ENCODE results near the gene GUCY1A2. TPM values are rescaled to one million over a fixed set of nuclear protein-coding genes. Genes with fewer than 3 reads are reported as not detected.

Gene GUCY1A2
- total RNA-seq, 1 experiment from 2014 or later = 0.10 TPM

DNA sequence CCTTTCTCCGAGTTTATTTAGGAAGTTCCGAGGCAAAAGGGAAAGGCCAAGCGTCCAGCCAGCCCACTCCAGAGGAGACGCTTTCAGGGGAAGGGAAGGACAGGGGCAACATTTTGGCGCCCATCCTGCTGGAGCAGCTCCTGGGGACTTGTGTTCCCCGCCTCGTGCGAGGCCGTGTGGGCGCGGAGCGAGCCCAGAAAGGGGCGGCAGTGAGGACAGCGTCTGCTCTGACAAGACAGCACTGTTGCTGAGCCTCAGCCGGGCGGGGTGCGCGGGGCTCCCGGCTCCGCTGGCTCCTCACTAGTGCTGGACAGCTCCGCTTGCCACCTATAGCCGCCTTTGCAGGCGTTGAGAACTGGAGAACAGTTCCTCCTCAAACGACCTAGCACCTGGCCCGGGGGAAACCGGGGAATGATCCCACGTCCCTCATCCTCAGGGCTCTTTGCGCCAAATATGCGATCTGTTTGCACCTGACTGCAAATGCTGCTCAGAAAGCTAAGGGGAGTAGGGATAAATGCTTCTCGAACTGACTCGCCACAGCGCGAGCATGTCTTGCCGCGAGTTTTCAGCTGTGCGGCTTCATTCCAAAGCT lies 722 bp upstream of the GUCY1A2 start:
- Histone ChIP-seq H3K4me1 (ENCODE audit: control insufficient read depth in 1 of 2, insufficient read depth in 2 of 2, low read length in 2 of 2) (no peaks in the 10 kb centered on the region), H4K20me1 (ENCODE audit: insufficient read depth) (no peaks in the 10 kb centered on the region), H3K4me3 (replicated peaks in 1 of 2; ENCODE audit: low read depth in 1 of 2, low read length in 2 of 2) (no peak overlapping the region), H3K9me2 (ENCODE audit: insufficient read depth) (no peaks in the 10 kb centered on the region), H3K9ac (ENCODE audit: low read length) (no peak overlapping the region), H3K36me3 (ENCODE audit: control insufficient read depth in 1 of 2, insufficient read depth in 2 of 2, low read length in 2 of 2) (no peaks in the 10 kb centered on the region), H2AFZ (ENCODE audit: low read depth, low read length, poor library complexity, severe bottlenecking) (no peak overlapping the region), H3K4me2 (ENCODE audit: low read length) (no peak overlapping the region), H3K27me3 (ENCODE audit: insufficient read depth, low read length) (peaks cover 4% of the 10 kb centered on the region; the same call in 1 of the 2 replicates), H3K9me3 (ENCODE audit: control insufficient read depth in 1 of 2, insufficient read depth in 1 of 2, low read depth in 1 of 2, low read length in 2 of 2) (no peaks in the 10 kb centered on the region), H3K27ac (ENCODE audit: low read depth, low read length) (no peak overlapping the region), H3K79me2 (ENCODE audit: insufficient read depth, low read length) (no peaks in the 10 kb centered on the region)
- TF ChIP-seq SP1 (IDR thresholded peaks at IDR 0.05; ENCODE audit: low read depth) (no peak), YY1 (IDR thresholded peaks at IDR 0.05; ENCODE audit: extremely low read depth, insufficient replicate concordance, low read depth, low read length) (no peak), CEBPB (IDR thresholded peaks at IDR 0.05; ENCODE audit: low read depth) (no peak), SIN3A (IDR thresholded peaks at IDR 0.05; ENCODE audit: low read depth) (no peak), FOSL1 (IDR thresholded peaks at IDR 0.05; ENCODE audit: low read depth) (no peak), ZFX (IDR thresholded peaks at IDR 0.05) (no peak)
- TF ChIP-seq, protein P1, sequence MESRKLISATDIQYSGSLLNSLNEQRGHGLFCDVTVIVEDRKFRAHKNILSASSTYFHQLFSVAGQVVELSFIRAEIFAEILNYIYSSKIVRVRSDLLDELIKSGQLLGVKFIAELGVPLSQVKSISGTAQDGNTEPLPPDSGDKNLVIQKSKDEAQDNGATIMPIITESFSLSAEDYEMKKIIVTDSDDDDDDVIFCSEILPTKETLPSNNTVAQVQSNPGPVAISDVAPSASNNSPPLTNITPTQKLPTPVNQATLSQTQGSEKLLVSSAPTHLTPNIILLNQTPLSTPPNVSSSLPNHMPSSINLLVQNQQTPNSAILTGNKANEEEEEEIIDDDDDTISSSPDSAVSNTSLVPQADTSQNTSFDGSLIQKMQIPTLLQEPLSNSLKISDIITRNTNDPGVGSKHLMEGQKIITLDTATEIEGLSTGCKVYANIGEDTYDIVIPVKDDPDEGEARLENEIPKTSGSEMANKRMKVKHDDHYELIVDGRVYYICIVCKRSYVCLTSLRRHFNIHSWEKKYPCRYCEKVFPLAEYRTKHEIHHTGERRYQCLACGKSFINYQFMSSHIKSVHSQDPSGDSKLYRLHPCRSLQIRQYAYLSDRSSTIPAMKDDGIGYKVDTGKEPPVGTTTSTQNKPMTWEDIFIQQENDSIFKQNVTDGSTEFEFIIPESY (IDR thresholded peaks at IDR 0.05; ENCODE audit: extremely low read depth, insufficient replicate concordance, low read length) = no peak
- TF ChIP-seq, protein P2, sequence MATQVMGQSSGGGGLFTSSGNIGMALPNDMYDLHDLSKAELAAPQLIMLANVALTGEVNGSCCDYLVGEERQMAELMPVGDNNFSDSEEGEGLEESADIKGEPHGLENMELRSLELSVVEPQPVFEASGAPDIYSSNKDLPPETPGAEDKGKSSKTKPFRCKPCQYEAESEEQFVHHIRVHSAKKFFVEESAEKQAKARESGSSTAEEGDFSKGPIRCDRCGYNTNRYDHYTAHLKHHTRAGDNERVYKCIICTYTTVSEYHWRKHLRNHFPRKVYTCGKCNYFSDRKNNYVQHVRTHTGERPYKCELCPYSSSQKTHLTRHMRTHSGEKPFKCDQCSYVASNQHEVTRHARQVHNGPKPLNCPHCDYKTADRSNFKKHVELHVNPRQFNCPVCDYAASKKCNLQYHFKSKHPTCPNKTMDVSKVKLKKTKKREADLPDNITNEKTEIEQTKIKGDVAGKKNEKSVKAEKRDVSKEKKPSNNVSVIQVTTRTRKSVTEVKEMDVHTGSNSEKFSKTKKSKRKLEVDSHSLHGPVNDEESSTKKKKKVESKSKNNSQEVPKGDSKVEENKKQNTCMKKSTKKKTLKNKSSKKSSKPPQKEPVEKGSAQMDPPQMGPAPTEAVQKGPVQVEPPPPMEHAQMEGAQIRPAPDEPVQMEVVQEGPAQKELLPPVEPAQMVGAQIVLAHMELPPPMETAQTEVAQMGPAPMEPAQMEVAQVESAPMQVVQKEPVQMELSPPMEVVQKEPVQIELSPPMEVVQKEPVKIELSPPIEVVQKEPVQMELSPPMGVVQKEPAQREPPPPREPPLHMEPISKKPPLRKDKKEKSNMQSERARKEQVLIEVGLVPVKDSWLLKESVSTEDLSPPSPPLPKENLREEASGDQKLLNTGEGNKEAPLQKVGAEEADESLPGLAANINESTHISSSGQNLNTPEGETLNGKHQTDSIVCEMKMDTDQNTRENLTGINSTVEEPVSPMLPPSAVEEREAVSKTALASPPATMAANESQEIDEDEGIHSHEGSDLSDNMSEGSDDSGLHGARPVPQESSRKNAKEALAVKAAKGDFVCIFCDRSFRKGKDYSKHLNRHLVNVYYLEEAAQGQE (IDR thresholded peaks at IDR 0.05; ENCODE audit: low read depth) = peak; percentile 35
- DNase-seq (ENCODE audit: low read depth, low spot score) = no peak
- no TSS peak for BruUV-seq (replicated peaks)
- ChIA-PET RAD21 (ENCODE audit: low non-redundant PET in 1 of 2, low total read pairs in 2 of 2, uncharacterized antibody in 2 of 2, unreplicated experiment in 2 of 2) (no interaction called here), POLR2A (no interaction called here), CTCF (no interaction called here)
- ATAC-seq = no peak
- intact Hi-C loops (cut with micrococcal nuclease) = no loop called here
